ENCODE measurements around the gene LPAR3.

Gene LPAR3

GRCh38 chr1:84855691-84856630 lies 37.0 kb downstream of the LPAR3 start:
- no peak for DNase-seq

GRCh38 chr1:84855168-84855567 lies 37.8 kb downstream of the LPAR3 start:
- no peak for DNase-seq

- no peak for DNase-seq
These were observed 39.0 kb downstream of the LPAR3 start for GRCh38 chr1:84853741-84854721.

- DNase-seq, result no peak
These were observed 41.2 kb downstream of the LPAR3 start for GRCh38 chr1:84851839-84852238.

GRCh38 chr1:84849357-84849975 lies 43.5 kb downstream of the LPAR3 start:
- no peak for DNase-seq

GRCh38 chr1:84847253-84848250 lies 45.5 kb downstream of the LPAR3 start:
- DNase-seq, result no peak

- DNase-seq, result no peak
These were observed 46.6 kb downstream of the LPAR3 start for GRCh38 chr1:84846387-84846786.

- no peak for DNase-seq
These were observed 47.6 kb downstream of the LPAR3 start for GRCh38 chr1:84845357-84845756.

- DNase-seq, result no peak
These were observed 48.9 kb downstream of the LPAR3 start for GRCh38 chr1:84844094-84844493.

GRCh38 chr1:84842748-84843231 lies 50.2 kb downstream of the LPAR3 start:
- no peak for DNase-seq

GRCh38 chr1:84841971-84842370 lies 51.0 kb downstream of the LPAR3 start:
- DNase-seq, result no peak

- DNase-seq, result no peak
These were observed 52.7 kb downstream of the LPAR3 start for GRCh38 chr1:84840346-84840745.

- DNase-seq, result no peak
These were observed 53.5 kb downstream of the LPAR3 start for GRCh38 chr1:84839544-84839943.

GRCh38 chr1:84836145-84836544 lies 56.9 kb downstream of the LPAR3 start:
- no peak for DNase-seq

- no peak for DNase-seq
These were observed 57.8 kb downstream of the LPAR3 start for GRCh38 chr1:84835169-84835568.

GRCh38 chr1:84834419-84835064 lies 58.5 kb downstream of the LPAR3 start:
- DNase-seq, result no peak

GRCh38 chr1:84833194-84833593 lies 59.8 kb downstream of the LPAR3 start:
- no peak for DNase-seq

GRCh38 chr1:84830136-84830535 lies 62.9 kb downstream of the LPAR3 start:
- no peak for DNase-seq

GRCh38 chr1:84827976-84828375 lies 65.0 kb downstream of the LPAR3 start:
- no peak for DNase-seq

GRCh38 chr1:84827555-84827954 lies 65.5 kb downstream of the LPAR3 start:
- no peak for DNase-seq

GRCh38 chr1:84825161-84825560 lies 67.8 kb downstream of the LPAR3 start:
- DNase-seq, result no peak

Measured in NCI-H2227 treated with DMSO at 0.1 percent for 48 hours (cell line).